Nephron progenitor cell (in vitro differentiated cells): ENCODE data around the gene LIF.

Experiments
- DNase-seq: peaks from one replicate; pipeline ENCODE4 v3.0.0; 2021
- H3K27ac Mint-ChIP-seq: 2 replicates; pipeline ENCODE4 v1.8.0; 2021; ENCODE audit warnings: mild to moderate bottlenecking, moderate library complexity, mixed read lengths
- H3K27me3 Mint-ChIP-seq: 2 replicates; pipeline ENCODE4 v1.8.0; 2021; ENCODE audit warnings: mild to moderate bottlenecking, low read depth, mixed read lengths; ENCODE audit not compliant: poor library complexity
- H3K36me3 Mint-ChIP-seq: 2 replicates; pipeline ENCODE4 v1.8.0; 2021; ENCODE audit warnings: low read depth, mixed read lengths
- H3K4me1 Mint-ChIP-seq: 2 replicates; pipeline ENCODE4 v1.8.0; 2021; ENCODE audit warnings: mixed read lengths
- H3K4me3 Mint-ChIP-seq: 2 replicates; pipeline ENCODE4 v1.8.0; 2021; ENCODE audit warnings: mild to moderate bottlenecking, moderate library complexity, mixed read lengths
- H3K9me3 Mint-ChIP-seq: 2 replicates; pipeline ENCODE4 v1.8.0; 2021; ENCODE audit warnings: mild to moderate bottlenecking, moderate library complexity, mixed read lengths
- TF ChIP-seq, protein P1 (sequence below): fragments of 200-600 bp; sonication (generic); IDR thresholded peaks from 2 replicates; pipeline ENCODE4 v1.5.0; 2021; ENCODE audit warnings: antibody characterized with exemption

LIF gene

DNA sequence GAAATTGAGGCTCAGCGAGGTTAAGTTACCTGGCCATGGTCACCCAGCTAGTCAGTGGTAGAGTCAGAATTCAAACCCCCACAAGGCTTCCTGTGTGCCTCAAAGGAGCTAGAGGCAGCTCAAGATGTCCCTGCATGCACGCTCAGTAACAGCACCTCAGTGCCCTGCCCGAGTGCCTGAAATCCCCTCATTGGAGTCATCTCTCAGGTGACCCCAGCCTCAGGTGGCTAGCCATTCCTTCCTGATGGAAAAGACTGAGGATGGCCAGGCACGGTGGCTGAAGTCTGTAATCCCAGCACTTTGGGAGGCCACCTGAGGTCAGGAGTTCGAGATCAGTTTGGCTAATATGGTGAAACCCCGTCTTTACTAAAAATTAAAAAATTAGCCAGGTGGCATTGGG, 36.9 kb downstream of the LIF start:
- DNase-seq: no peak
- H3K4me1 Mint-ChIP-seq: peaks cover 55% of the 10 kb centered on the region
- no peaks in the 10 kb centered on the region for H3K9me3 Mint-ChIP-seq
- no peak overlapping the region for H3K27ac Mint-ChIP-seq
- no peaks in the 10 kb centered on the region for H3K36me3 Mint-ChIP-seq
- TF ChIP-seq, protein P1, sequence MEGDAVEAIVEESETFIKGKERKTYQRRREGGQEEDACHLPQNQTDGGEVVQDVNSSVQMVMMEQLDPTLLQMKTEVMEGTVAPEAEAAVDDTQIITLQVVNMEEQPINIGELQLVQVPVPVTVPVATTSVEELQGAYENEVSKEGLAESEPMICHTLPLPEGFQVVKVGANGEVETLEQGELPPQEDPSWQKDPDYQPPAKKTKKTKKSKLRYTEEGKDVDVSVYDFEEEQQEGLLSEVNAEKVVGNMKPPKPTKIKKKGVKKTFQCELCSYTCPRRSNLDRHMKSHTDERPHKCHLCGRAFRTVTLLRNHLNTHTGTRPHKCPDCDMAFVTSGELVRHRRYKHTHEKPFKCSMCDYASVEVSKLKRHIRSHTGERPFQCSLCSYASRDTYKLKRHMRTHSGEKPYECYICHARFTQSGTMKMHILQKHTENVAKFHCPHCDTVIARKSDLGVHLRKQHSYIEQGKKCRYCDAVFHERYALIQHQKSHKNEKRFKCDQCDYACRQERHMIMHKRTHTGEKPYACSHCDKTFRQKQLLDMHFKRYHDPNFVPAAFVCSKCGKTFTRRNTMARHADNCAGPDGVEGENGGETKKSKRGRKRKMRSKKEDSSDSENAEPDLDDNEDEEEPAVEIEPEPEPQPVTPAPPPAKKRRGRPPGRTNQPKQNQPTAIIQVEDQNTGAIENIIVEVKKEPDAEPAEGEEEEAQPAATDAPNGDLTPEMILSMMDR: no peak
- H3K4me3 Mint-ChIP-seq: no peak overlapping the region
- peaks cover 16% of the 10 kb centered on the region for H3K27me3 Mint-ChIP-seq

DNA sequence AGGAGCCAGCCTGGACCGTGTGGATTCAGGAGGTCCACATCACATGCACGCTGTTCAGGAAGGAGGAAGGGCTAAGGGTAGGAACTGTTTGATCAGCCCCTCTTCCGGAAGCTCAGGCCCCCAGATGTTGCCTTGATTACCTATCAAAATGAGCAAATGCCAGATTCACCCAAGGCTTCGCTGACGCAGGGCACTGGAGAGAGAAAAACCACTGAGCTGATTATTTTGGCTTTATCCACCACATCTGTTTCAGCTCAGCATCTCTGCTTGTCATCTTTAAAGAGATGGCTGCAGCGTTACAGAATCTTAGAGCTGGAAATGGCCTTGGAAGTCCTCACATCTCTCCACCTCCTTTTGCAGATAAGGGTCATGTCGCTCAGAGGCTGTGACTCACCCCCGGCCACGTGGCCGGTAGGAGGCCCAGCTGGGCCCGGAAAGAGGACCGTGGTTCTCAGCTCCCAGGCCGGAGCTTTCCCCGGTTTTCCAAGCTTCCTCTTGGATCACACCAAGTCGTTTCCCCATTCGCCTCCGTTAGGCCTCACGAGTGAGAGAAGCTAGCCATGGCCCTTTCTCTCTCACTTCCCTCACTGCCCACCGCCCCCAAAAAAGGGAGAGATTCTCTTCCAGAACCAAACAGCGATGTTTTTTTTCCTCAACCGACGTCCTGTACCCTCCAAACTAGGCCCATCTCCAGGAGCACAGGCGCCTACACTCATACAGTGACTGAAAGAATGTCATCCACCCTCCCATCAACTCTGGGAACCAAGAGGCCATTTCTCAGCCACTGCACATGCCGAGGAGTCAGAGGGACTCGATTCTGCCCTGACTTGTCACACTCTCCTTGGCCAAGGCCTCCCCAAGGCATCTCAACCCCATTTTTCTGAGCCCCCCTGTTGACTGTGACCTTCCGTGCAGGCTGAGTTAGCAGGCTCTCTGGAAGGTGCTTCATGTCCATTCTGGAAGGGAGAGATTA, 37.6 kb downstream of the LIF start:
- H3K4me1 Mint-ChIP-seq: peaks cover 62% of the 10 kb centered on the region
- no peaks in the 10 kb centered on the region for H3K9me3 Mint-ChIP-seq
- no peaks in the 10 kb centered on the region for H3K36me3 Mint-ChIP-seq
- no peak for DNase-seq
- H3K27me3 Mint-ChIP-seq: peaks cover 14% of the 10 kb centered on the region
- no peak overlapping the region for H3K4me3 Mint-ChIP-seq
- no peak overlapping the region for H3K27ac Mint-ChIP-seq
- TF ChIP-seq, protein P1: no peak

DNA sequence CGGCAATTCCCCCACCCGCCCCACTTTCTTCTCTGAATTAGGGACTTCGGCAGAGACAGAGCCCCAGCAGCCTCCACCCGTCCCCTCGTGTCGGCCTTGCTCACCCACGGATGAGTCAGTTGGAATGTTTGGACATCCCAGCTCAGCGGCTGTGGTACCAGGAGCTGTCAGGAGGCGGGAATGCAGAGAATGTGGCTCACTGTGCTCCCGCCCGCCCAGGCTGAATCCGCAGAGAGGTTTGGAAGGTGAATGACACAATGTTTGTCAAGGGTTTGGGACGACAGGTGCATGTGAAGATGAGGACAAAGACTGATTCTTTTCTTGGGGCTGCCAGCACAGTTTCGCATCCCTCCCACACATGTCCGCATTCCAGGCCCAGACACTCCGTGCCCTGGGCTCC, 39.6 kb downstream of the LIF start:
- no peaks in the 10 kb centered on the region for H3K36me3 Mint-ChIP-seq
- peak overlapping the region; percentile 29 for H3K27ac Mint-ChIP-seq
- peaks cover 81% of the 10 kb centered on the region for H3K4me1 Mint-ChIP-seq
- TF ChIP-seq, protein P1: no peak
- H3K27me3 Mint-ChIP-seq: peaks cover 14% of the 10 kb centered on the region
- DNase-seq: peak; percentile 43
- no peaks in the 10 kb centered on the region for H3K9me3 Mint-ChIP-seq
- H3K4me3 Mint-ChIP-seq: no peak overlapping the region

GRCh38 chr22:30205281-30206115, 41.1 kb downstream of the LIF start:
- no peak for DNase-seq
- H3K9me3 Mint-ChIP-seq: no peaks in the 10 kb centered on the region
- peaks cover 10% of the 10 kb centered on the region for H3K27me3 Mint-ChIP-seq
- no peaks in the 10 kb centered on the region for H3K36me3 Mint-ChIP-seq
- H3K27ac Mint-ChIP-seq: no peak overlapping the region
- peaks cover 76% of the 10 kb centered on the region for H3K4me1 Mint-ChIP-seq
- TF ChIP-seq, protein P1: no peak
- H3K4me3 Mint-ChIP-seq: no peak overlapping the region

- Mint-ChIP-seq H3K4me1 (peaks cover 70% of the 10 kb centered on the region), H3K4me3 (no peak overlapping the region), H3K36me3 (no peaks in the 10 kb centered on the region), H3K27me3 (peaks cover 8% of the 10 kb centered on the region), H3K9me3 (no peaks in the 10 kb centered on the region), H3K27ac (peak overlapping the region; percentile 27)
- TF ChIP-seq, protein P1: no peak
- no peak for DNase-seq
Measured at GRCh38 chr22:30204742-30205111, 41.8 kb downstream of the LIF start.
